CD8-positive, alpha-beta memory T cell (primary cell): ENCODE data around the gene MEGF6. TPM values are rescaled to one million over a fixed set of nuclear protein-coding genes. Genes with fewer than 3 reads are reported as not detected.

Source experiments
- CTCF ChIA-PET: fragments of 350-600 bp; sonication (Branson Sonifier 250); formaldehyde crosslinking; loops from one replicate; lab custom pipeline; 2021; ENCODE audit warnings: antibody characterized with exemption; lab: Charles Lee
- POLR2A ChIA-PET: fragments of 350-600 bp; sonication (Branson Sonifier 250); formaldehyde crosslinking; loops from one replicate; lab custom pipeline; 2021; ENCODE audit warnings: antibody characterized with exemption; lab: Charles Lee
- DNase-seq, 5 donors: peaks; one replicate each; pipeline versions ENCODE4 v3.0.0 to v3.0.0-alpha.2; 2020 to 2022; ENCODE audit warnings: mixed read lengths in 1 of 5
- H3K27ac ChIP-seq: one replicate; pipeline ENCODE4 v1.7.0; 2013; ENCODE audit warnings: low read depth, mild to moderate bottlenecking, low read length, moderate library complexity
- H3K27me3 ChIP-seq: 2 replicates; pipeline ENCODE4 v1.7.0; 2013; ENCODE audit warnings: low read length, mild to moderate bottlenecking; ENCODE audit not compliant: insufficient read depth, poor library complexity, severe bottlenecking
- H3K36me3 ChIP-seq: 2 replicates; pipeline ENCODE4 v1.7.0; 2013; ENCODE audit warnings: mild to moderate bottlenecking, low read length, moderate library complexity; ENCODE audit not compliant: insufficient read depth
- H3K4me1 ChIP-seq: 2 replicates; pipeline ENCODE4 v1.7.0; 2013; ENCODE audit warnings: mild to moderate bottlenecking, low read length, moderate library complexity; ENCODE audit not compliant: insufficient read depth
- H3K4me3 ChIP-seq: 2 replicates; pipeline ENCODE4 v1.7.0; 2013; ENCODE audit warnings: mild to moderate bottlenecking, low read length
- H3K9me3 ChIP-seq: 2 replicates; pipeline ENCODE4 v1.7.0; 2013; ENCODE audit warnings: mild to moderate bottlenecking, low read length
- H3K27ac Mint-ChIP-seq, 8 donors: one replicate each; pipeline ENCODE4 v1.8.0; 2020 to 2021; ENCODE audit warnings: mixed read lengths in 8 of 8, mild to moderate bottlenecking in 6 of 8, inconsistent platforms in 3 of 8, moderate library complexity in 3 of 8
- H3K27me3 Mint-ChIP-seq, 2 donors: one replicate each; pipeline ENCODE4 v1.8.0; 2020 to 2021; ENCODE audit warnings: mixed read lengths in 2 of 2, mild to moderate bottlenecking in 1 of 2, moderate library complexity in 1 of 2
- H3K36me3 Mint-ChIP-seq, 3 donors: one replicate each; pipeline ENCODE4 v1.8.0; 2020 to 2021; ENCODE audit warnings: mixed read lengths in 3 of 3, inconsistent platforms in 1 of 3, mild to moderate bottlenecking in 1 of 3
- H3K4me1 Mint-ChIP-seq, 3 donors: one replicate each; pipeline ENCODE4 v1.8.0; 2020 to 2021; ENCODE audit warnings: mixed read lengths in 3 of 3, inconsistent platforms in 1 of 3, mild to moderate bottlenecking in 1 of 3
- H3K4me3 Mint-ChIP-seq, 7 donors: one replicate each; pipeline ENCODE4 v1.8.0; 2020 to 2021; ENCODE audit warnings: mixed read lengths in 7 of 7, mild to moderate bottlenecking in 6 of 7, moderate library complexity in 4 of 7, inconsistent platforms in 2 of 7
- H3K9me3 Mint-ChIP-seq, 5 donors: one replicate each; pipeline ENCODE4 v1.8.0; 2020 to 2022; ENCODE audit warnings: mixed read lengths in 5 of 5, mild to moderate bottlenecking in 3 of 5, moderate library complexity in 2 of 5, inconsistent platforms in 1 of 5
- polyA plus RNA-seq: library from polyadenylated mRNA; unstranded; fragments of 300-500 nt; fragmentation: Illumina TruSeq; gene quantifications from one replicate; pipeline ENCODE4 v1.2.3, GENCODE V29; 2021
- total RNA-seq, 2 experiments: library from RNA; stranded (reverse); gene quantifications; one replicate each; pipeline ENCODE4 v1.2.3, GENCODE V29; 2021

MEGF6 gene
- total and polyA plus RNA-seq, 3 experiments from 2014 or later: 3.4 to 12.0 (median 10.8) TPM

- CTCF ChIA-PET: interaction anchor here (1.6 to 2.1 kb wide), 3 partner anchors 12 to 101 kb away, joined by 3 to 9 read pairs (median 9); no protein-coding TSS in a partner anchor
- POLR2A ChIA-PET: no interaction called here
- H3K4me1 ChIP-seq: no peaks in the 10 kb centered on the region
- H3K36me3 ChIP-seq: no peaks in the 10 kb centered on the region
- H3K4me3 ChIP-seq: no peak overlapping the region
- DNase-seq: peak in 1 of 5 donors; percentile 24
- H3K27me3 ChIP-seq: no peaks in the 10 kb centered on the region
- H3K27ac ChIP-seq: no peak overlapping the region
- Mint-ChIP-seq H3K36me3 (peaks cover 0 to 2% (median 0%) of the 10 kb centered on the region in 3 donors), H3K9me3 (no peaks in the 10 kb centered on the region), H3K4me3 (no peak overlapping the region), H3K27ac (peak overlapping the region in 1 of 8 donors; percentile 19), H3K4me1 (no peaks in the 10 kb centered on the region), H3K27me3 (no peaks in the 10 kb centered on the region)
- H3K9me3 ChIP-seq: no peaks in the 10 kb centered on the region
These were observed 93.1 kb downstream of the MEGF6 start for GRCh38 chr1:3518256-3518655.

- no peak for DNase-seq
- Histone ChIP-seq H3K4me1 (no peaks in the 10 kb centered on the region), H3K36me3 (no peaks in the 10 kb centered on the region), H3K4me3 (no peak overlapping the region), H3K27ac (no peak overlapping the region), H3K9me3 (no peaks in the 10 kb centered on the region), H3K27me3 (no peaks in the 10 kb centered on the region)
- Mint-ChIP-seq H3K27me3 (no peaks in the 10 kb centered on the region), H3K4me1 (no peaks in the 10 kb centered on the region), H3K9me3 (no peaks in the 10 kb centered on the region), H3K27ac (no peak overlapping the region), H3K4me3 (no peak overlapping the region), H3K36me3 (peaks cover 0 to 6% (median 0%) of the 10 kb centered on the region in 3 donors)
- CTCF ChIA-PET: interaction anchor here (0.7 to 2.1 kb wide), 2 partner anchors 13 to 21 kb away, joined by 3 to 9 read pairs; no protein-coding TSS in a partner anchor
- POLR2A ChIA-PET: interaction anchor here (1.0 kb wide), 1 partner anchor 15 kb away, joined by 3 read pairs; no protein-coding TSS in a partner anchor
These were observed 94.2 kb downstream of the MEGF6 start for GRCh38 chr1:3516911-3517675.

- CTCF ChIA-PET: no interaction called here
- H3K27ac Mint-ChIP-seq: no peak overlapping the region
- no peak overlapping the region for H3K4me3 Mint-ChIP-seq
These were observed 94.8 kb downstream of the MEGF6 start for GRCh38 chr1:3516481-3516869.

GRCh38 chr1:3515774-3516480 lies 95.4 kb downstream of the MEGF6 start:
- Histone ChIP-seq H3K4me3 (no peak overlapping the region), H3K36me3 (no peaks in the 10 kb centered on the region), H3K27me3 (no peaks in the 10 kb centered on the region), H3K27ac (no peak overlapping the region), H3K4me1 (no peaks in the 10 kb centered on the region), H3K9me3 (no peaks in the 10 kb centered on the region)
- Mint-ChIP-seq H3K4me3 (no peak overlapping the region), H3K27me3 (no peaks in the 10 kb centered on the region), H3K27ac (no peak overlapping the region), H3K9me3 (no peaks in the 10 kb centered on the region), H3K36me3 (peaks cover 0 to 6% (median 0%) of the 10 kb centered on the region in 3 donors), H3K4me1 (no peaks in the 10 kb centered on the region)
- ChIA-PET POLR2A (no interaction called here), CTCF (no interaction called here)
- DNase-seq: no peak

More at GRCh38 chr1:3516481-3516869, 94.8 kb downstream of the MEGF6 start:
- H3K9me3 Mint-ChIP-seq: no peaks in the 10 kb centered on the region
- H3K9me3 ChIP-seq: no peaks in the 10 kb centered on the region
- H3K4me1 Mint-ChIP-seq: no peaks in the 10 kb centered on the region
- no peaks in the 10 kb centered on the region for H3K27me3 ChIP-seq
- no peak overlapping the region for H3K27ac ChIP-seq
- H3K4me1 ChIP-seq: no peaks in the 10 kb centered on the region
- H3K27me3 Mint-ChIP-seq: no peaks in the 10 kb centered on the region
- H3K36me3 Mint-ChIP-seq: peaks cover 0 to 6% (median 0%) of the 10 kb centered on the region in 3 donors
- no peaks in the 10 kb centered on the region for H3K36me3 ChIP-seq
- H3K4me3 ChIP-seq: no peak overlapping the region
- POLR2A ChIA-PET: no interaction called here
- DNase-seq: no peak

- POLR2A ChIA-PET: no interaction called here
- Mint-ChIP-seq H3K4me1 (no peaks in the 10 kb centered on the region), H3K27me3 (no peaks in the 10 kb centered on the region), H3K27ac (no peak overlapping the region), H3K9me3 (no peaks in the 10 kb centered on the region), H3K36me3 (peaks cover 0 to 6% (median 0%) of the 10 kb centered on the region in 3 donors), H3K4me3 (no peak overlapping the region)
- Histone ChIP-seq H3K4me3 (no peak overlapping the region), H3K9me3 (no peaks in the 10 kb centered on the region), H3K4me1 (no peaks in the 10 kb centered on the region), H3K36me3 (no peaks in the 10 kb centered on the region), H3K27me3 (no peaks in the 10 kb centered on the region), H3K27ac (no peak overlapping the region)
- CTCF ChIA-PET: no interaction called here
- no peak for DNase-seq
These were observed 96.0 kb downstream of the MEGF6 start for GRCh38 chr1:3515272-3515671.

- Mint-ChIP-seq H3K27ac (no peak overlapping the region), H3K9me3 (no peaks in the 10 kb centered on the region), H3K4me3 (no peak overlapping the region), H3K27me3 (no peaks in the 10 kb centered on the region), H3K4me1 (no peaks in the 10 kb centered on the region), H3K36me3 (peaks cover 0 to 6% (median 0%) of the 10 kb centered on the region in 3 donors)
- H3K4me3 ChIP-seq: no peak overlapping the region
- no peaks in the 10 kb centered on the region for H3K4me1 ChIP-seq
- no peak overlapping the region for H3K27ac ChIP-seq
- H3K27me3 ChIP-seq: no peaks in the 10 kb centered on the region
- H3K36me3 ChIP-seq: no peaks in the 10 kb centered on the region
- no peaks in the 10 kb centered on the region for H3K9me3 ChIP-seq
- ChIA-PET POLR2A (no interaction called here), CTCF (no interaction called here)
- DNase-seq: no peak
These were observed 96.9 kb downstream of the MEGF6 start for GRCh38 chr1:3514404-3514803.

GRCh38 chr1:3511856-3512255 lies 99.5 kb downstream of the MEGF6 start:
- no peaks in the 10 kb centered on the region for H3K27me3 Mint-ChIP-seq
- Histone ChIP-seq H3K9me3 (no peaks in the 10 kb centered on the region), H3K36me3 (no peaks in the 10 kb centered on the region), H3K27ac (no peak overlapping the region), H3K4me3 (no peak overlapping the region), H3K4me1 (no peaks in the 10 kb centered on the region), H3K27me3 (no peaks in the 10 kb centered on the region)
- POLR2A ChIA-PET: no interaction called here
- H3K27ac Mint-ChIP-seq: no peak overlapping the region
- peaks cover 0 to 19% (median 2%) of the 10 kb centered on the region in 3 donors for H3K36me3 Mint-ChIP-seq
- CTCF ChIA-PET: no interaction called here
- H3K9me3 Mint-ChIP-seq: no peaks in the 10 kb centered on the region
- no peak overlapping the region for H3K4me3 Mint-ChIP-seq
- DNase-seq: no peak
- H3K4me1 Mint-ChIP-seq: no peaks in the 10 kb centered on the region

- H3K4me1 ChIP-seq: no peaks in the 10 kb centered on the region
- Mint-ChIP-seq H3K27ac (no peak overlapping the region), H3K9me3 (no peaks in the 10 kb centered on the region), H3K36me3 (peaks cover 0 to 24% (median 2%) of the 10 kb centered on the region in 3 donors), H3K27me3 (no peaks in the 10 kb centered on the region), H3K4me3 (no peak overlapping the region), H3K4me1 (no peaks in the 10 kb centered on the region)
- DNase-seq: no peak
- H3K27ac ChIP-seq: no peak overlapping the region
- no peaks in the 10 kb centered on the region for H3K27me3 ChIP-seq
- H3K9me3 ChIP-seq: no peaks in the 10 kb centered on the region
- H3K36me3 ChIP-seq: no peaks in the 10 kb centered on the region
- H3K4me3 ChIP-seq: no peak overlapping the region
- POLR2A ChIA-PET: no interaction called here
- CTCF ChIA-PET: no interaction called here
These were observed 100.0 kb downstream of the MEGF6 start for GRCh38 chr1:3511306-3511705.
